Adrenal gland (tissue), 12 donors: ENCODE results near the gene OPRM1. TPM values are rescaled to one million over a fixed set of nuclear protein-coding genes. Genes with fewer than 3 reads are reported as not detected.

Source experiments
- DNase-seq, 7 donors: peaks; one replicate each; pipeline ENCODE4 v3.0.0-alpha.2; 2019 to 2020
- H3K27ac ChIP-seq, 5 donors: fragments of 200-600 bp; sonication (generic) in 4 of 5; 1 replicate in 3 of 5; 2 replicates in 2 of 5; pipeline versions ENCODE4 v1.5.1 to v1.8.0; 2016 to 2020; ENCODE audit warnings: mild to moderate bottlenecking in 1 of 5
- H3K27me3 ChIP-seq: fragments of 200-600 bp; 2 replicates; pipeline ENCODE4 v1.8.0; 2021
- H3K36me3 ChIP-seq, 2 donors: fragments of 200-600 bp; replicated peaks in 1 of 2; 1 replicate in 1 of 2; 2 replicates in 1 of 2; pipeline versions ENCODE4 v1.5.1 to v1.8.0; 2018 to 2022
- H3K4me1 ChIP-seq, 2 donors: fragments of 200-600 bp; replicated peaks in 1 of 2; 1 replicate in 1 of 2; 2 replicates in 1 of 2; pipeline versions ENCODE4 v1.5.1 to v1.8.0; 2018 to 2021
- H3K4me3 ChIP-seq, 4 donors: fragments of 200-600 bp; sonication (generic) in 3 of 4; one replicate each; pipeline ENCODE4 v1.5.1; 2016 to 2018
- H3K9me3 ChIP-seq, 3 donors: fragments of 200-600 bp; sonication (generic) in 1 of 3; replicated peaks in 1 of 3; 1 replicate in 2 of 3; 2 replicates in 1 of 3; pipeline versions ENCODE4 v1.5.1 to v1.8.0; 2016 to 2021
- POLR2A ChIP-seq, 2 donors: fragments of 450-650 bp; IDR thresholded peaks; one replicate each; pipeline ENCODE4 v1.6.1; 2017; ENCODE audit warnings: antibody characterized with exemption in 2 of 2, mild to moderate bottlenecking in 2 of 2, moderate library complexity in 1 of 2
- WGBS, 4 donors: extraction: QIAGEN DNeasy Blood & Tissue Kit in 2 of 4; methylation state at CpG; one replicate each; pipeline versions ENCODE4 v1.1.5 to v1.1.7; 2013 to 2017; 5-methylcytosine and 5-hydroxymethylcytosine counted together
- intact Hi-C, 2 donors: fragments of 100-400 bp; cut with DNase I; formaldehyde crosslinking; loops; one replicate each; pipeline versions ENCODE4 v1.14.1 to v1.15.0; 2022 to 2023
- polyA plus RNA-seq, 3 donors: library from polyadenylated mRNA; stranded (reverse); fragments of 200-250 nt in 2 of 3; fragments of 350-450 nt in 1 of 3; fragmentation: Illumina TruSeq in 1 of 3; extraction: RNeasy Lipid Tissue Mini Kit (QIAGEN cat#74804) in 1 of 3; gene quantifications; one replicate each; pipeline ENCODE4 v1.2.3, GENCODE V29; 2013 to 2014
- total RNA-seq, 9 donors: library from RNA; depleted of rRNA in 4 of 9; stranded (reverse); fragments of >200 nt in 4 of 9; fragments of 120-200 nt in 1 of 9; fragmentation: NEBNext Ultra II Directional in 1 of 9; extraction: Animal tissue kit (Norgen Biotek cat#: 25700) in 1 of 9; gene quantifications; one replicate each; pipeline versions ENCODE4 v1.1.0 to v1.2.4, GENCODE V29; 2013 to 2023
- TF ChIP-seq, protein P1 (sequence below), 6 experiments: fragments of 450-650 bp in 4 of 6; fragments of 200-600 bp in 2 of 6; sonication (generic) in 1 of 6; IDR thresholded peaks; 1 replicate in 5 of 6; 2 replicates in 1 of 6; pipeline versions ENCODE4 v1.5.1 to v1.8.0; 2016 to 2021; ENCODE audit warnings: antibody characterized with exemption in 6 of 6, mild to moderate bottlenecking in 2 of 6, moderate library complexity in 1 of 6
- donor health status: healthy with polysubstance abuse.
- donor health status: Bipolar disorder and iron deficiency.
- donor health status: DM: yes; HTN: yes; CAD: no.
- donor health status: DM: no; HTN: no; CAD: no.
- donor health status: DM: no; HTN: no; CAD: no.
- donor health status: DM: yes; HTN: yes; CAD: no.

OPRM1 gene
- total and polyA plus RNA-seq, 12 donors = 0.19 to 3.5 (median 1.0) TPM; not detected in 4

DNA sequence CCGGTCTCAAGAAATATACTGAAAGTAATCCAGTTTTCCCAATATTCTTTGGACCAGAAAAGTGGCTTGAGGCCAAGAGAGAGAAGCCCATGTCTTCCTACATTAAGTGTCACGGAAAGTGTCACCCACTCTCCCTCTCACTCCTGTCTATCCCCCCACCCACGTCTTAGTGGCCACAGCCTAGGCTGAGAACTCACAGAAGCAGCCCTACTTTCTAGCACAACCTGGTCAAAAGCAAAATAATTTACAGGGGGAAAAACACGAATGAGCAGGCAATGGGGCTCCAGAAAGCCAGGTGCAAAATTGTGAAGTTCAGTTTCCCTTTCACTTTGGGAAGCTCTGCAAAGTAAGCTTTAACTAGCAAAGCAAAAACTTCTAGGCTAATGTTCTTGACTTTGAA lies 118.0 kb downstream of the OPRM1 start:
- intact Hi-C loops = loop anchor here in 1 of 2 donors (10.0 kb wide), 1 partner anchor 518 kb away; no protein-coding TSS in a partner anchor
- no peak for DNase-seq
- no peaks in the 10 kb centered on the region for H3K36me3 ChIP-seq
- no peak overlapping the region for H3K27ac ChIP-seq
- H3K27me3 ChIP-seq = no peaks in the 10 kb centered on the region
- no peaks in the 10 kb centered on the region for H3K4me1 ChIP-seq
- no peaks in the 10 kb centered on the region for H3K9me3 ChIP-seq
- WGBS, 4 donors = 55 to 64% (median 59%) methylated on average over 4 of the region's 4 CpGs
- TF ChIP-seq, protein P1, sequence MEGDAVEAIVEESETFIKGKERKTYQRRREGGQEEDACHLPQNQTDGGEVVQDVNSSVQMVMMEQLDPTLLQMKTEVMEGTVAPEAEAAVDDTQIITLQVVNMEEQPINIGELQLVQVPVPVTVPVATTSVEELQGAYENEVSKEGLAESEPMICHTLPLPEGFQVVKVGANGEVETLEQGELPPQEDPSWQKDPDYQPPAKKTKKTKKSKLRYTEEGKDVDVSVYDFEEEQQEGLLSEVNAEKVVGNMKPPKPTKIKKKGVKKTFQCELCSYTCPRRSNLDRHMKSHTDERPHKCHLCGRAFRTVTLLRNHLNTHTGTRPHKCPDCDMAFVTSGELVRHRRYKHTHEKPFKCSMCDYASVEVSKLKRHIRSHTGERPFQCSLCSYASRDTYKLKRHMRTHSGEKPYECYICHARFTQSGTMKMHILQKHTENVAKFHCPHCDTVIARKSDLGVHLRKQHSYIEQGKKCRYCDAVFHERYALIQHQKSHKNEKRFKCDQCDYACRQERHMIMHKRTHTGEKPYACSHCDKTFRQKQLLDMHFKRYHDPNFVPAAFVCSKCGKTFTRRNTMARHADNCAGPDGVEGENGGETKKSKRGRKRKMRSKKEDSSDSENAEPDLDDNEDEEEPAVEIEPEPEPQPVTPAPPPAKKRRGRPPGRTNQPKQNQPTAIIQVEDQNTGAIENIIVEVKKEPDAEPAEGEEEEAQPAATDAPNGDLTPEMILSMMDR (IDR thresholded peaks at IDR 0.05) = no peak
- TF ChIP-seq POLR2A (IDR thresholded peaks at IDR 0.05) = no peak
- H3K4me3 ChIP-seq = no peak overlapping the region

DNA sequence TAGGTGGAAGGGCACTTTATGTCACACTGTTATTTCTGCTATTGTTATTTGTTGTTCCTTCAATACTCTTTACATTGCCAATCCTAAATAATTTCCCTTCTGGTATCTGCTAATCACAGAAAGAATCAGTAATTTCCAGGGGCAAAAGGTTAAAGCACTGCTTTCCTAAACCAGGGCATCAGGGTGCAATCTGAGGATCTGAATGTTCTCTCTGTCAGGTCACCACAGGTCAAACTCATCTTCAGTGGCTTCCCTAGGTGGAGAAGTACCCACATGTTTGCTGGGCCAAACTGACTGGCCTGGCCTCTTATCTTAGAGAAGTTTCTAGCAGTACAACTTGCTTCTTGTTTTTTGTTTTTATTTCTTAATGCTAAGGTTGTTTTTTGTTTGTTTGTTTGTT lies 118.7 kb downstream of the OPRM1 start:
- H3K36me3 ChIP-seq = no peaks in the 10 kb centered on the region
- H3K9me3 ChIP-seq = no peaks in the 10 kb centered on the region
- intact Hi-C loops = loop anchor here in 1 of 2 donors (10.0 kb wide), 1 partner anchor 517 kb away; no protein-coding TSS in a partner anchor
- no peak overlapping the region for H3K4me3 ChIP-seq
- no peaks in the 10 kb centered on the region for H3K27me3 ChIP-seq
- H3K4me1 ChIP-seq = no peaks in the 10 kb centered on the region
- no peak overlapping the region for H3K27ac ChIP-seq
- DNase-seq = no peak
- TF ChIP-seq, protein P1 (IDR thresholded peaks at IDR 0.05) = no peak
- TF ChIP-seq POLR2A (IDR thresholded peaks at IDR 0.05) = no peak

DNA sequence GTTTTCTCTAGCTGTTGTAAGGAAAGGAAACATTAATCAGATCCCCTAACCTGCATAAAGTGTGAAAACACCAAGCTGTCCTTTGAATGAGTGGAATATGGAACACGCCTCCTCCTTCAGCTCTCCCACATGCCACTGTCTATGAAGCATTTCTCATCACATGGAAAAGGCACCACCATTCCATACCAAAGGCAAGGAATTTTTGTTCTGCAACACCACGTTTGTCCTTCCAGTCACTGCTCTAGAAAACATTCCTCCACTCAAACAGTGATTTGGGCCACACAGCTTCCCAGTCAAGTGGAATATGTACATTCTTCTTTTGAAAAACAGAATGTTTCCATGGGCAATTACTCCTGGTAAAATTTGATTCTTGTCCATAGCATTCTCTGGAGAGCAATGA lies 120.1 kb downstream of the OPRM1 start:
- no peaks in the 10 kb centered on the region for H3K27me3 ChIP-seq
- no peak for TF ChIP-seq POLR2A (IDR thresholded peaks at IDR 0.05)
- TF ChIP-seq, protein P1 (IDR thresholded peaks at IDR 0.05) = no peak
- no peaks in the 10 kb centered on the region for H3K4me1 ChIP-seq
- DNase-seq = no peak
- intact Hi-C loops = loop anchor here in 1 of 2 donors (10.0 kb wide), 1 partner anchor 516 kb away; no protein-coding TSS in a partner anchor
- WGBS, 4 donors = 82 to 89% (median 85%) methylated on average over 2 of the region's 2 CpGs
- H3K36me3 ChIP-seq = no peaks in the 10 kb centered on the region
- no peaks in the 10 kb centered on the region for H3K9me3 ChIP-seq
- no peak overlapping the region for H3K27ac ChIP-seq
- no peak overlapping the region for H3K4me3 ChIP-seq

DNA sequence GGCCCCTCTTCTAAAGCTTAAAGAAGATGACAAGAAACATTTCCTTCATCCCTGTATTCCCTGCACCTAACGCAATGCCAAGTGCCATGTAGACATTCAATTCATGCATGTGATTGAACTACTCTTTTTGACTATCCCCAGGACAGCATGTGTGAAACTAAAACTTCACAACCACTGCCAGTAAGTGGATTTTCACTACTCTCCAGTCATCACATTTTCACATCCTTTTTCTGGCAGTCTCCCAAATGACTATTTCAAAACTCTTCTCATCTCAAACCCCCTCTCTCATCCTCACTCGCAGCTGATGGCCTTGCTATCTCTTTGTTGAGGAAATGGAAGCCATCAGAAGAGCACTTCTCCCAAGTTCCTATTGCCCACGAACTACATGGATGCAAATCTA lies 122.6 kb downstream of the OPRM1 start:
- H3K4me3 ChIP-seq = no peak overlapping the region
- no peaks in the 10 kb centered on the region for H3K9me3 ChIP-seq
- H3K36me3 ChIP-seq = no peaks in the 10 kb centered on the region
- intact Hi-C loops = no loop called here
- TF ChIP-seq, protein P1 (IDR thresholded peaks at IDR 0.05) = no peak
- H3K27me3 ChIP-seq = no peaks in the 10 kb centered on the region
- H3K4me1 ChIP-seq = no peaks in the 10 kb centered on the region
- WGBS, 4 donors = 56 to 69% (median 58%) methylated on average over 3 of the region's 3 CpGs
- H3K27ac ChIP-seq = no peak overlapping the region
- no peak for DNase-seq
